NCI-H1092 treated with DMSO at 0.1 percent for 48 hours (cell line): ENCODE data around the gene PLXND1.

ENCODE experiments used
- DNase-seq: peaks from one replicate; lab custom pipeline; 2025; lab: John Stamatoyannopoulos, UW

PLXND1 gene

DNA sequence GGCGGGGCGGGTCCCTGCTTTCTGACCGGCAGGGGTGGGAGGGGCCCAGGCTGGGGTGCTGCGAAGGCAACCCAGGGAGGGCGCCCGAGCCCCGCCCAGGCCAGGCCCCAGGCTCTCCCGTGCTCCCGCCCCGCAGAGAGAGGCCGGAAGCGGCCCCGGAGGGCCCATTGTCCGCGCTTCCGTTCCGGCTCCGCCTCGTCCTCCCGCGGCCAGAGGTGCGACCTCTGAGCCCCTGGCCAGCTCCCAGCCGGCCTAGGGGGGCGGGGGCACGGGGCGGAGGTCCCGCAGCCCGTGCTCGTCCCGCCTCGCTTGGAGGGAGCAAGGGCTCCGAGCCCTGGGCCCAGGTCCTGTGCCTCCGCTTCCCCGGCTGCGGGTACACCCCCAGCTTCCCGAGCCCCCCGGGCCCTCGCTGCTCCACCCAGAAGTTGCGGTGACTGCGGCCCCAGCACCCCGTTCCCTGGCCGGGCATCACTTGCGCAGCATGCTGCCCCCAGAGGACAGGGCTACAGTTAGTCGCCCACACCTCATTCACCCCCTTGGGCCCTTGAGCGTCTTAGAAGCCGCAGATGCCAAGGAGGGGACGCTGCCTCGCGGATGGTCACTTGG lies 20.4 kb upstream of the PLXND1 start:
- peak; percentile 67 for DNase-seq

DNA sequence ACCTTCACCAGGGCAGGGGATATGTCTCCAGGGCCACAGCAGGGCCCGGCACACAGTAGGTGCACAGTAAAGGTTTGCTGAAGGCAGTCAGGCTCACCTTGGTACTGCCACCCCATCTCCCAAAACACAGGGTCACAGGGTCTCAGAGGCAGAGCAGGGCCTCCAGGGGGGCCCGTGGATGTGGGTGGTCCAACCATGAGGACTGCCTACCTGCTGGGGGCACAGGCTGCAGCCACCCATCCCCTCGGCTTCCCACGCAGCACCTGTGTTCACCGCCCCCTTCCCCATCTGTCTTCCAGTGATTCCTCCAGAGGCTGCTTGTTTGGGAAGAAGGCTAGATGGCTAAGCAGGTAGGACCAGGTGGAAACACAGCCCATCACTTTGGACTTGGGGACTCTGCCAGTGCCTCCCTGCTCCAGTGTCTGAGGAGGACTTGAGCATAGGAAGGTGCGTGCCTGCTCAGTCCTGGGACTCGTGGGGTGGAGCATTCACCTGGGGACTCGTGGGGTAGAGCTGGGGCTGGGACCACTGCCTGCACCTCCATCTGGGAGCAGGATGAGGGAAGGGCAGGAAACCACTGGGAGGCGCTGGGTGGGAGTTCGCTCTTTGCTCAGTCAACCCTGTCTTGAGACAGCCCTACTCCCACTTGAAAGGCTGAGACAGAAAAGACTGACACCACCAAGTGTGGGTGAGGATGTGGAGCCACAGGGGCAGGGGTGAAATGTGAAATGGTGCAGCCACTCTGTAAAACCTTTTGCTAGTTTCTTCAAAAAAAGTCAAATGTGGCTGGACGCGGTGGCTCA lies 18.8 kb upstream of the PLXND1 start:
- no peak for DNase-seq

DNA sequence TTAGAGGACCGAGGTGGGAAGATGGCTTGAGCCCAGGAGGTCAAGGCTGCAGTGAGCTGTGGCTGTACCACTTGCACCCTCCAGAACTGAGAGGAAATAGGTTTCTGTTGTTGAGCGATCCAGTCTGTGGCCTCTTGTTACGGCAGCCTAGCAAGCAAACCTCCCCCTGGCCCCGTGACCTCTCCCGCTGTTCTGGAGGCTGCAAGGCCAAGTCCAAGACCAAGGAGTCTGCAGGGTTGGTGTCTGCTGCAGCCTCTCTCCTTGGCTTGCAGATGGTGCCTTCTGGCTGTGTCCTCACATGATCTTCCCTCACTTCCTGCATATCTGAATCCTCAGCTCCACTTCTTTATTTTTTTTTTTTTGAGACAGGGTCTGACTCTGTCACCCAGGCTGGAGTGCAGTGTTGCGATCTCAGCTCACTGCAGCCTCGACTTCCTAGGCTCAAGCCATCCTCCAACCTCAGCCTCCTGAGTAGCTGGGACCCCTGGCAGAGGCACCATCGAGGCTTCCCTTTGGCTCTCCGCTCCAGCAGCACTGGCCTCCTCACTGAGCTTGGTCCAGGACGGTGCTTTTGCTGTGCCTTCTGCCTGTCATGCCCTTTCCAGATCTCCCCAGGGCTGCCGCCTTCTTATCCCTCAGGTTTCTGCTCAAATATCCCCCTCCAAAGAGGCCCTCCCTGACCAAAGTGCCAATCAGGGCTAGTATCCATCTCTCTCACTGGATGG lies 18.0 kb upstream of the PLXND1 start:
- no peak for DNase-seq

DNA sequence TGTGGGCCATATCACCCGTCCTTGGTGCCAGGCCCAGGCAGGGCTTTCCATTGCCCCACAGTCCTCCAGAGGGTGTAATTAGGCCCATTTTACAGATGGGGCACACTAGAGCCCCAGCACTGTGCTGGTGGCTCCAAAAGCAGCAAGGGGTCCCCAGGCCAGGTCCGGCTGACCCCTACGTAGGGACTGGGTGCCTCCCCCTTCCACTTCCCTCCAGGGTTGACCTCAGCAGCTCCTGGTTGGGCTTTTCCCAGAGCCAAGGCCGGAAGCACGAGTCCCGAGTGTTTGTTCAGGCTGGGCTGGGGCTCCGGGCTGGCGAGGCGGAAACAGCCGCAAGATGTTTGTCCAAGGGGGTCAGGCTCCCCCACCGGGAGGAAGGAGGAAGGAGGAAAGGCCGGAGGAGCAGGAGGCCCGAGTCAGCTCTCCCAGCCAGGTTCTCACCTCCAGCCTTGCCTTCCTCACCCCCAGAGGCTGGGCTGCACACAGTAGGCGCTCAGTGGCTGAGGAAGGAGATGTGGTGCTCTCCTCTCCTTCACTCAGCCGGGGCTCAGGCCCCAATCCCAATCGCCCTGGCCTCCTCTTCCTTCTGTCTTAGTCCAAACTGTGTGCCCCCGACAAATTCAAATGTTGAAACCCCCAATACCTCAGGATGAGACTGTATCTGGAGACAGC lies 17.1 kb upstream of the PLXND1 start:
- DNase-seq: no peak

DNA sequence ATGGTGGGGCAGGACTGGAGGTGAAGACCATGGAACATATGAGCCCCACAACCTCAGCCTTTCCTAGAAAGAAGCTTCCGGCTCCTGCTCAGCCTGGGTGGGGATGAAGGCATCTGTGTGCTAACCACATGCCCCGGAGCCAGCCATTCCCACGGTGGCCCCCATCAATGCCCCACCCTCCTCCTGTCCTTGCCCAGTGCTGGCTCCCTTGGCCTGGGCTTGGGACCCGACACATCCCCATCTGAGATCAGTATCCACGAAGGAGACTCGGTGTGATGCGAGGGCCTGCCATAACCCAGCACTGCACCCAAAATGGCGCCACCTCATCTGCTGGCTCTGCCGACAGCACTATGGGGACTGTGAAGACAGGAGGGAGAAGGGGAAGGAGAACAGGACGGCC lies 16.5 kb upstream of the PLXND1 start:
- no peak for DNase-seq

DNA sequence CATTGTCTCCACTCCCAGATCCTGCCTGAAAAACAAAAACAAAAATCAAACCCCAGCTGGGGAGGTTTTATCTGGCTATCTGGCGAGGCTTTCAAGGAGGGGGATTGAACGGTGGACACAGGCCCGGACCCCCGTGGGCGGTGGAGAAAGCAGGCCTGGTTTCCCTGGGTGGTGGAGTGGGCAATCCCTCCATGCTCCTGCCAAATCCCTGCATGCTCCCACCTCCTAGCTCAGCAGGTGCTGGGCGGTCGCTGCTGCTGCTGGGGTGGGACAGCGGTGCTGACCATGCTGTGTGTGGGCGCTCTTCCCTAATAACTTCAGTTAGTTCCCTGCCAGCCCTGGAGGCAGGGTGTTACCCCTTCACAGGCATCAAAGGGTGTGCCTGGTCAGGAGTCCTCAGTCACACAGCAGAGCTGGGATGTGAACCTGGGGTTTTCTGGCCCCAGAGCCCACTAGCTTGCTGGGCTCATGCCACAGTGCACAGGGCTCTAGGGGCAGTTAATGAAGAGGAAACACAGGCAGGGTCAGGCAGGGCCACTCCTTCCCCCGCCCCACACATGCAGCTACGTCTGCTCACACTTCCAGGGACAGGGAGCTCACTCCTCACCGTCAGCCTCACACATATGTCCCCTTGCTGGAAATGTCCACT lies 15.9 kb upstream of the PLXND1 start:
- no peak for DNase-seq

DNA sequence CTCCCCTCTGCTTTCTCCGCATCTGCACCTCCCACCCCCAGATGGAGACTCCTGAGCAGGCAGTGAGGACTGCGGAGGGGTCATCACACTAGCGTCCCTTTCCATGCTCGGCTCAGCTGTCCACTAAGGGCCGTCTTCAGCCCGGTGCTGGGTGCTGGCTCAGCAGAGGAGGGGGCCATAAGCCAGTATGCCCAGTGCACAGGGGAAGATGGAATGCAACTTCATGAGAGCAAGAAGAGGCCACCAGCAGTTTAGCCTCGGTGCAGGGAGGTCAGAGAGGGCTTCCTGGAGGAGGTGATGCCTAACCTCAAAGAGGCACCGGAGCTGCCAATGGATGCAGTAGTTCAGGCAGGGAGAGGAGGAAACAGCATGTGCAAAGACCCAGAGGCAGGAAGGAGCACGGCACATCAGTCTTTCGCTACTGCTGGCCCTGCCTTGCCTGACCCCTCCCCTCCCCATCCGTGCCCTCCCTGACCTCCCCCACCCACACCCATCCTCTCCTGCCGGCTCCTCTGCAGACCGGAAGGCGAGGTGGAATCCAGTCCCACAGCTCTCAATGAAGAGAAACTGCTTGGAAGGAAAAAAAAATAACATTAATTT lies 15.2 kb upstream of the PLXND1 start:
- DNase-seq: no peak

DNA sequence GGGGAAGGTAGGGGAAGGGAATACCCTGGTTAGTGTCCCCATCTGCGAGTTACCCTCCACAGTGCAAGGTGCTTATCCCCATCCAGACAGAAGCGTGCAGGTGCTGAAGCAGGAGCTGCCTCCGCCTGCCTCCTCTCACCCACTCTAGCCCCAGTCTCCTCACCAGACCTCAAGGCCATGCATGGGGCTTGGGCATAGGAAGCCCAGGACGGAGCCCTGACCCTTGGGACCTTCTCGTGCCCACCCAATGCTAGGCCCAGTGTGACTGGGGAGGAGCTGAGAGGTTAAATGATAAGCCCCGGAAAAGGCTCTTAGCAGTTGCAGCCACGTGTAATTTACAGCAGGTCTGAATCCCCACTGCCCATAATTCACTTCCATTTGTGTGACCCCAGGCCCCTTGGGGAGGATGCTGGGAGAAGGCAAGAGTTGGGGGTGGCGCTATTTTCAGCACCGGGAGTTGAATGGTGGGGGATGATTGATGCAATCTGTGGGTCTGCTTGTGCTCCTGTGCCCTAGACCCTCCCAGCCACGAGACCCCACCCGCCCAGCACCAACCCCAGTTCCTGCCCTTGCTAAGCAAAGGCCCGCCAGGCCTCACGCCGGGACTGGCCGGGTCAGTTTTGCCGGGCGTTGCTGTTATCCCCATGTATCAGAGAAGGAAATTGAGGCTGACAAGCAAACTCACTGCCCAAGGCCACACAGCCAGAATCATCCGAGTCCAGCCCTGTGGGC lies 14.5 kb upstream of the PLXND1 start:
- no peak for DNase-seq

DNA sequence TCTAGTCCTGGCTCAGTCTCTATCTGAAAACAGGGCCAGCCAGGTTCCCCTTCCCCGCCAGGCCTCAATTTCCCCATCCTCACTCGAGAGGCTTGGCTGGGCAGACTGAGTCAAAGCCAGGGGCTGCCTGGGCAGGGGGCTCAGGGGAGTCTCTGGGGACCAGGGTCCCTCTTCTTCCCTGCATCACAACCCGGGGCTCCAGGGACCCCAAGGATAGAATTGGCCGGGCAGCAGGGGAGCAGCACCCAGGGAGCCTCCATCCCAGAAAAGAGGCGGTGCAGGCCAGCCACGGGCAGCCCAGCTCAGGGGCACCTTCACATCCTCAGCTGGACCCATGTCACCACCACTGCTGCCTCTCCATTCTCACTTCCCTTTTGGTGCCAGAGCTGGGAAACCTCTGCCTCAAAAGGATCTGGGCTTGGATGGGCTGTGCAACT lies 13.3 kb upstream of the PLXND1 start:
- DNase-seq: no peak

DNA sequence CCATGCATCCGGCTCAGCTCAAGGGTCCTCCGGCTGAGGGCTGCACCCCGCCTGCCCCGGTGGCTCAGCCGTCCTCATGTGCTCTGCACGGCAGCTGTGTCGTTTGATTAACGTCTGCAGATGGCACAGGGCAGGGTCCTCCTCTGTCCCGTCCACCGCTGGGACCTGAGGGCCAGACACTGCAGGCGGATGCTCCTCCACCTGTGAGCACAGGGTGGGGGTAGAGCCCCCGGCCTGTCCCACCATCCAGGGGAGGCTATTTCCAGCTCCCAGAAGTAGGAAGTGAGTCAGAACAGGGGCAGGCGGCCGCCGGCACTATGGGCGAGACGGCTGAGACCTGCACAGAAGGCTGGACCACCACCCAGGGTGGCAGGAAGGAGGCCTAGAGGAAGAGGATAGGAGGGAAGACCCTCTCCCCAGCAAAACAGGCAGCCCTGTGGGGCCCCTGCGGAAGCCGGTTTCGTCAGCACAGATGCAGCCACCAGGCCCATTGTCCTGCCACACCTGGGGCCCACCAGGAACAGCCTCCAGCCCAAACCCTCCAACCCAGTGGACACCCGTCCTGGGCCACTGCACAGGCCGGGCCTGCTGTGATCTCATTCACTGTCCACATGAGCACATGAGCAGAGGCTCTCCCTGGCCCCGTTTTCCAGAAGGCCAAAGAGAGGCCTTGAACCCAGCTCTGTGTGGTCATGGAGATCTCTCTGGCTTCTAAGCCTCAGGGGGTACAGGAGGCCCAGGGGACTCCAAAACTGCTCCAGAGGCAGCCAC lies 12.6 kb upstream of the PLXND1 start:
- DNase-seq: no peak

DNA sequence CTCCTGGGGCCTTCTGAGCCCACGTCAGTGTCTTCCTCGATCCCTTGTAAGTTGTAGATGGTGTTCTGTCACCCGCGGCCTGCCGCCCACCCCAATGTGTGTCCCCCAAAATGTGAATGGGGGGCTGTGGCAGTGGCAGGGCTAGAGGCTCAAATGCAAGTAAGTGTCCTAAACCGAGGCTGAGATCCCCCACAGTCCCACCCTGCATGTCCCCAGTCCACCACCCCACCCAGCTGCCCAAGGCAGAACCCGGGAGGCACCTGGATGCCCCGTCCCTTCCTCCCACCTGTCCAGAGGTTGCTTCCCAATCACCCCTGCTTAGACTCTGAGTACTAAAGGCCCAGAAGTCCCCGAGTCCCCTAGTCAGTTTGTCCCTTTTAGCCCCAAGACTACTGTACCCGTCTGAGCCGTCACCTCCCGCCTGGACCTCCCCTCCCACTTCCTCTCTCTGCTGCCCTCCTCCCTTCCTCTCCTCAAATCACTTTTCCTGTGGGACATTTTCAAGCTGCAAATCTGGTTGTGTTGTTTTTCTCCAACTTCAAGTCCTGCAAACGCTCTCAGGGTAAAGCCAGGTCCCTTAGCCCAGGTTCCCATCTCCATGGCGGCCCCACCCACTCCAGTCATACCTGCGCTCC lies 11.8 kb upstream of the PLXND1 start:
- DNase-seq: no peak

DNA sequence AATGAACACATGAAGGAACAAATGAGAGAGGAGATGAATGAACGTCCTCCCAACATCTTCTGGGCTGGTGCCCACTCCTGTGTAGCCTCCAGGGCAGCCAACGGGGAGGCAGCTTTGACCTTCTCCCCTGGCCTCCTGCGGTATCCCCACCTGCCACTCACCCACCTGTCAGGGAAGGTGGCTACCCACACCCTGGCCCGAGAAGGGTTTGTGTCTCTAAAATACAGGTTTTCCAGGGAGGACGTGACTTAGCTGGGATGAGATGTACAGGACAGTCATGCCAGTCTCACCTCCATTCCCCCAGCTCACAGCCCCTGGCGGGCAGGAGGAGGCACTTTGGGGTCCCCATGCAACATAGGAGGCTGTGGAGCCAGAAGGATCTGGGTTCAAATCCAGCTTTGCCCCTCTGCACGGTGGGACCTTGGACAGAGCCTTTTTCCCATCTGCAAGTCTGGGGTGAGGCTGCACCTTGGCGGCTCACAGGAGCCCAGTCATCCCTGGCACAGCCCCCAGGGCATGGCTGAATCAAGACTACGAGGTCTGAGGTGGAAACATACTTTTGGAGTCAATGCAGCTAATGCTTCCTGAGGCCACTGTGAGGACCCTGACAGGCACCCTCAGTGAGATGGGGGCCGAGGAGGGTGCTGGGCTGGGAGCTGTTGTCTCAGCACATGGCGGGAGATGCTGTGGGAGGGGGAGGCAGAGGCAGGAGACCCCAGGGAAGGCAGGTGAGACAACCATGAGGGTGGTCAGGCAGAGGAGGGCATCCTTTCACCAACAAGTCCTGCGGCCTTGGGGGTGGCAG lies 11.1 kb upstream of the PLXND1 start:
- DNase-seq: no peak

DNA sequence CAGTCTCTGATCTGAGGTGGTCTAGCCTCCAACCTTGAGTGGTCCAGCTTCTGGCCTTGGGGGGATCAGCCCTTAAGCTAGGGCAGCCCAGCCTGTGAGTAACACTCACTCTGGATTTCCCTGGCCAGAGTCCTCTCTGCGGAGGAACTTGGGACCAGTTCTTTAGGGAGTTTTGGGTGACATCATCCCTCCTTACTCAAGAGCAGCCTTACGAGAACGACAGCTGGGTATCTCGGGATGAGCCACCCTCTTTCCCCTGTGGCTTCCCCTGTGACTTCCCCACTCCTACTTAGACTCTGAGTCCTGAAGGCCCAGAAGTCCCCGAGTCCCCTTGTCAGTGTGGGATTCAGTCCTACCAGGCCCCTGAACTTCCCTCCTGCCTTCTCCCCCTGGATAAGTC lies 10.2 kb upstream of the PLXND1 start:
- no peak for DNase-seq

DNA sequence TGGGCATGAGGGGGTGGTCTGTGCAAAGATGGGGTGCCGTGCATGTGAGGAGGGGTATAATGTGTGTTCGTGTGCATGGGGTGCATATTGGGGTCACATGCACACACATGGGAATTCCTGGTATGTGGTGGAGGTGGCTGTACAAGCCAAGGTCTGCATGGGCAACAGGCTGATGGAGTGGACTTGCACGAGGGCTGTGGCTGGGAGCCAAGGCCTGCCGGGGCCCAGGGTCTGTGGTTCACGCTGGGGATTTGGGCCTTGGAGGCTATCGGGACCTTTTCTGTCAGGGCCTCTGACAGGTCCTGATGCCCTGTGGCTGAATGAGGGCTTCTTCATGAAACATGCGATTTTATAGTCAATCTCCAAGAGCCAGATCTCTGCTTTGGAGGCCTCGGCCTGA lies 9.8 kb upstream of the PLXND1 start:
- DNase-seq: no peak

DNA sequence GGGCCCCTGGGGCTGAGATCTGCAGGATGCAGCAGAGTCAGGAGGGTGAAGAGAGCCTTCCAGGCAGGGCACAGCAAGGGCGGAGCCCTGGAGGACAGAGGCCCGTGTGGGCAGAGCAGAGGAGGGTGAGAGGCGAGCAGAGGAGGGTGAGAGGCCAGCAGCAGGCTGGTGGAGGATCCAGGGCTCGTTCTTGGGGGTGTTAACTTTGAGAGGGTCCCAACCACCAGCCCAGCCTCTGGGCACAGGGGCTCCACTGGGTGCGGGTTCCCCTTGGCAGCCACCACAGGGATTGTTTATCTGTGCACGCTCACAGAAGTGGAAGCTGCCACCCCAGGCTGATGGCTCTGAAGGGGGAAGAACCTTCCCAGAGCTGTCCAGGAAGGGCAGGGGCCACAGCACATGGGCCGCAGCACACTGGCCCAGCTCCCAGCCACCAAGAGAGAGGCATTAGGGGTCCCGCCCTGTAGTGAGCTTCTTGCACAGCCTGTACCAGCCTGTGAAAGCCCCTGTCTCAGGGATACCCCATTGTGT lies 9.3 kb upstream of the PLXND1 start:
- DNase-seq: no peak

DNA sequence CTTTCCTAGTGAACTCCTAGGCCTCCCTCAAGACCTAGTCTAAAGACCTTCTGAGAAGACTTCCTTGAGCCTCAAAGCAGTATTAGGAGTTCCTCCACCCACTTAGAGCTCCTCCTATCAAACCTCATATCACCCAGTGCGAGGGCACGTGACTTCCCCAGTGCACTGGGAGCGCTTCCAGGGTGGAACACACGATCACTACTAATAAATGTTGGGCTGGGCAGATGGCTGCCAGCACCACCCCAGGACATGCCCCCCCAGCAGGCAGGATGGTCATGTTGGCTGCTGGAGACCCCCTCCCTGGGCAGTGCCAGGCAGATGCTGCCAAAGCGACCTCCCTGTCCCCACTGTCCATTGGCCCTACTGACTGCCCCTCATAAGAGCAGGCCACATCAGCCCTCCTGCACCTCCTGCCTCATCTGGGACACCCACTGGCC lies 8.5 kb upstream of the PLXND1 start:
- no peak for DNase-seq

DNA sequence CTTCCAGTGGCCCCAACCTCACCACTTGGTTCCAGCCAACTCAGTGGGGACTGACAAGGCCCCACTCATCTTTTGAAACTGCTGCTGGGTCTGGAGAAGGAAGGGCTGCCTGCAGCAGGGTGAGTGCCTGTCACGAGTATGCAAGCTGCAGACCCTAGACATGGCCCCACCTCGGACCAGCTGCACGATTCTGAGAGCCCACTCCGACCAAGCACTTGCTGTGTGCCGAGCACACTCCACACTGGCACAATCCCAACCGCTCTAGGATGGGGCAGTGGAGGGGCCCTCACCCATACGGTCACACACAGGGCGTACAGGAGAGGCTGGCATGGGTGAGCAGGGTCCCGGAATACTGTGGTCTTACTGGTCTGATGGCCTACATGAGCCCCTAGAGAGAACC lies 8.0 kb upstream of the PLXND1 start:
- DNase-seq: no peak

DNA sequence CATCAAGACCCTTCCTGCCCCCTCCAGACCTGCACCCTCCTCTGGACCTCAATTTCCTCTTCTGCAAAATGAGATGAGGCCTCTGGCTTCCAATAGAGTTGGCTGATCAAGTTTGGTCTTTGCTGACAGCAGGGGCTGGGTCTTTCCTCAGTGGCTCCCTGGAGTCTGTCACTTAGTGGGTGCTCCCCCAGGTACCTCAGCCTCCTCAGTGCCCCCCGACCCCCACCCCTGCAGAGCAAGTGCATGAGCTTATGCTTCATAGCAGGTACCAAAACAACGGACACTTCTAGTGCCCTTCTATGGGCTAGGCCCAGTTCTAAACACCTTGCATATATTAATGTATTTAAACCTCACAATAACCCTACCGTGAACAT lies 6.9 kb upstream of the PLXND1 start:
- no peak for DNase-seq
